Retinal pigment epithelial cell (primary cell): ENCODE measurements around the gene SYNJ2.

Experiments used
- DNase-seq: peaks from one replicate; pipeline ENCODE4 v3.0.0-alpha.2; 2010; ENCODE audit warnings: low read depth
- H3K4me3 ChIP-seq: 2 replicates; pipeline ENCODE4 v1.5.1; 2011; ENCODE audit warnings: mild to moderate bottlenecking, low read length, control low read depth, moderate library complexity
- CTCF ChIP-seq: conservative IDR thresholded peaks from 2 replicates; pipeline ENCODE4 v1.5.1; 2011; ENCODE audit warnings: low read depth, low read length, control low read depth, inconsistent platforms

The SYNJ2 gene

DNA sequence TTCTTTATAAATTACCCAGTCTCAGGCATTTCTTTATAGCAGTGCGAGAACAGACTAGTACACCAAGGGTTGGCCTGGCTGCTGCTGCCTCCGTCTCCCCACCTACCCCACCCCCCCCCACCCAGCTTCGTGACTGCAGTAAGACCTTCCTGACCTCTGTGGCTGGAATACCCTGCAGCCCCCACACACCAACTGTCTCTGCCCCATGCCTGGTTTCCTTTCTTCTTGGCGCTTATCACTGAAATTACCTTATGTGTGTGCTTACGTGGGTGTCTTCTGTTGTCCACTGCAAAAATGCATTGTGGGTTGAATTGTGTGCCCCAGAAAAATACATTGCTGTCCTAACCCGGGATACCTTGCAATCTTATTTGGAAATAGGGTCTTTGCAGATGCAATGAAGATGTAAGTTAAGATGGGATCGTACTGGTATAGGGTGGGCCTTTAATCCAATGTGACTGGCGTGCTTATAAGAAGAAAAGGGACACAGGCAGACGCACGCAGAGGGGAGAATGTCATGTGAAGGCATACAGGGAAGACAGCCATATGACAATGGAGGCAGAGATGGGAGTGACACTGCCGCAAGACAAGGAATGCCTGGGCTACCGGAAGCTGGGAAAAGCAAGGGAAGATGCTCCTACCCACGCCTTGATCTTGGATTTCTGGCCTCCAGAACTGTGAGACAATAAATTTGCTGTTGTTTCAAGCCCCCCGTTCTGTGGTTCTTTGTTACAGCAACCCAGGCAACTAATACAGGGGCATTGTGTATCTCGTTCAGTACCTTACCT, 15.4 kb downstream of the SYNJ2 start:
- DNase-seq = no peak
- no peak for TF ChIP-seq CTCF
- H3K4me3 ChIP-seq = no peak overlapping the region

- H3K4me3 ChIP-seq = no peak overlapping the region
- TF ChIP-seq CTCF = no peak
- DNase-seq = no peak
Observed at GRCh38 chr6:157997893-157998608, 16.4 kb downstream of the SYNJ2 start.

DNA sequence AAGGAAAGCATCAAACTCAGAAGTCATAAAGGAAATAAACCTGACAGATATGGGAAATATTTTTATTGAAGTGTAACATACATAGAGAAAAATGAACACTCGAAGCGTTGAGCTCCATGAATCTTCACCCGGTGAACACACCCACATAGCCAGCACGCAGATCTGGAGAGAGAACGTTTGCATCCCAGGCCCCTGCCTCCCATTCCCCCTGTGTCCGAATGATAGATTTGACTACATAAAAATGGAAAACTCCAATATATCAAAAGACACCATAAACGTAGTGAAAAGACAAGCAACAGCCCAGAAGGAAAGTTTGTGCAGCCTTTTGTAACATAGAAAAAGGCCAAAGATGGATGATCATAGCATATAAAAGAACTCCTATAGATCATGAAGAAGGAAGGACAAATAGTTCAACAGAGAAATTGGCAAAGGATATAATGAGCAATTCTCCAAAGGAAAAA, 17.1 kb downstream of the SYNJ2 start:
- DNase-seq = no peak
- TF ChIP-seq CTCF = no peak
- H3K4me3 ChIP-seq = no peak overlapping the region

DNA sequence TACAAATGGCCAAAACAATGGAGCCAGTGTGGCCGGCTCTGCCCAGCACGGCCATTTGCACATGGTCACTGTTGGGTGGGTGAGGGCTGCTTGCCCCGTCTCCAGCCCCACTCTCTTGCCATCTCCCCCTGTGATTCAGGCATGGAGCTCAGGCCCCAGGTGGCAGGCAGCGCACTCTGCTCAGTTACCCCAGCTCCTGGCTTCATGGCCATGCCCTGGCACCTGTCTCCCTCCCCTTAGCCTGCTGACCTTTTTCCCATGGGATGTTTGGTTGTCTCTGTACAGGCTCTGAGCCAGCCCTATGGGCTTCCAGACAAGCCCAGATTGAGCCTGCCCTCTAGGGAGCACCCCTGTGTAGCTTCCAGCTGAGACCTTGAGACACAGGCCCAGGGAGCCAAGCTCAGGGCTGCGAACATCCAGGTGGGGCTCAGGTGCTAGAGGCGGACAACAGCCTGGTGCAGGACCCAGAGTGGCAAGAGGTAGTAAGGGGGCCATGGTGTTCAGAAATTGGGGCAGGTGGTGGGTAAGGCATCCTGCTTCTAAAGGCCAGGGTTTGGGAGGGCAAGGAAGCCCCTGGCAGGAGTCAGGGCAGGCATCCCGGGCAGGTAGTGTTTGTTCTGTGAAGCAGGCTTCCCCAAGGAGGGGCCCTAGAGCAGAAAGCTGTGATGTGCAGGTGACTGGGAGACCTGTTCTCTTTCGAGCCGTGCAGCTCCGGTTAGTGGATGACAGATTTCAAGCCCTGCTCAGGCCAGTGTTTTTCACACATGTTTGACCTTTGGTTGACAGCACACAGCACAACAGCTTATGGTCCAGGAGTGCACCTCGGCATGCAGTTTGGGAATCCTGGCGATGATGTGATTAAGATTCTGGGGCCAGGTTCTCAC, 17.7 kb downstream of the SYNJ2 start:
- no peak overlapping the region for H3K4me3 ChIP-seq
- TF ChIP-seq CTCF = no peak

GRCh38 chr6:158000530-158001307, 19.1 kb downstream of the SYNJ2 start:
- no peak for TF ChIP-seq CTCF
- no peak overlapping the region for H3K4me3 ChIP-seq
- no peak for DNase-seq

More for the DNA sequence above, 17.7 kb downstream of the SYNJ2 start:
- no peak for DNase-seq

DNA sequence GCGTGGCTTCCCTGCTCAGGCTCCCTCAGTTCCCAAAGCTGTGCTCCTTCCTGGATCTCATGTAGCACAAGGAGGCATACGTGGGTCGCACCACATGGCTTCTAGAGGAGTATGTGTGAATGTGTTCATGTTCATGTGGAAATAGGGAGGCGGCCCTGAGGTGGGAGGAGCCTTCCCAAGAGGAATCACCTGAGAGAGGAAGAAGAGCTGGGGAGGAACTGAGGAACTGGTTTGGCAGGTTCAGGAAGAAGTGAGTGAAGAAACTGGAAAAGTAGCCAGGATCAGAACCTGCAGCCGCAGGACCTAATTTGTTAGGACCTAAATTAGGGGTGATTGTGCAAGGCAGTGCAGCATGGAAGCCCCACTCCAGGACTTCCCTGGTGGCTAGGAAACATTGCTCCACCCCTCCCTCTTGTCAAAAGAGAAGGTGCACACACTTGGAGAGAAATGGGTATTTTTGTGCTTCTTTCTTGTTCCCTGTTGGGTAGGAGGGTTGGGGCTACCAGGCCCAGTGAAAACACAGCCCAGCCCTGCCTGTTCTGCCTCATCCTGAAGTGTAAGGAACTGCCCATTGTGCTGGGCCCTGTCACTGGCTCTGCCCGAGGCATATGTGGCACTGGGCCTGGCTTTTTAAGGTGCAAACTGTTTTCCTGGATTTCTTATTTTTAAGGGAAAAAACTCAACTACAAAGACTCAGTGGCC, 20.7 kb downstream of the SYNJ2 start:
- no peak overlapping the region for H3K4me3 ChIP-seq
- DNase-seq = no peak
- no peak for TF ChIP-seq CTCF
